Uterus (tissue), 4 donors: ENCODE measurements around the gene GSX1. TPM values are rescaled to one million over a fixed set of nuclear protein-coding genes. Genes with fewer than 3 reads are reported as not detected.

Experiments used
- DNase-seq, 2 donors: peaks; one replicate each; pipeline ENCODE4 v3.0.0-alpha.2; 2019 to 2020
- H3K27ac ChIP-seq, 2 donors: fragments of 200-600 bp; sonication (generic); 1 replicate in 1 of 2; 2 replicates in 1 of 2; pipeline ENCODE4 v1.5.1; 2016 to 2018
- H3K27me3 ChIP-seq, 2 donors: fragments of 200-600 bp; sonication (generic); one replicate each; pipeline ENCODE4 v1.5.1; 2018 to 2019; ENCODE audit warnings: control low read depth in 1 of 2
- H3K36me3 ChIP-seq, 2 donors: fragments of 200-600 bp; sonication (generic); one replicate each; pipeline ENCODE4 v1.5.1; 2019; ENCODE audit warnings: control low read depth in 1 of 2
- H3K4me1 ChIP-seq, 2 donors: fragments of 200-600 bp; sonication (generic); one replicate each; pipeline ENCODE4 v1.5.1; 2018 to 2019; ENCODE audit warnings: control low read depth in 1 of 2
- H3K4me3 ChIP-seq, 2 donors: fragments of 200-600 bp; sonication (generic); 1 replicate in 1 of 2; 2 replicates in 1 of 2; pipeline ENCODE4 v1.5.1; 2018 to 2019; ENCODE audit warnings: mild to moderate bottlenecking in 1 of 2
- H3K9me3 ChIP-seq, 2 donors: fragments of 200-600 bp; sonication (generic); one replicate each; pipeline ENCODE4 v1.5.1; 2019; ENCODE audit warnings: control low read depth in 1 of 2
- POLR2A ChIP-seq, 2 donors: fragments of 450-650 bp; IDR thresholded peaks; one replicate each; pipeline ENCODE4 v1.6.1; 2016; ENCODE audit warnings: antibody characterized with exemption in 2 of 2, mild to moderate bottlenecking in 1 of 2, moderate library complexity in 1 of 2
- intact Hi-C: fragments of 100-400 bp; cut with DNase I; formaldehyde crosslinking; loops from one replicate; pipeline ENCODE4 v1.15.1; 2023; ENCODE audit warnings: low total_unique reads
- total RNA-seq, 4 donors: library from RNA; depleted of rRNA in 3 of 4; stranded (reverse); fragments of >200 nt in 3 of 4; gene quantifications; one replicate each; pipeline versions ENCODE4 v1.1.0 to v1.2.4, GENCODE V29; 2014 to 2023
- TF ChIP-seq, protein P1 (sequence below), 4 experiments: fragments of 200-600 bp in 2 of 4; fragments of 450-650 bp in 2 of 4; sonication (generic) in 2 of 4; IDR thresholded peaks; one replicate each; pipeline ENCODE4 v1.5.1; 2016 to 2019; ENCODE audit warnings: antibody characterized with exemption in 4 of 4, mild to moderate bottlenecking in 2 of 4, moderate library complexity in 1 of 4
- donor health status: DM: yes; HTN: yes; CAD: no.

GSX1 gene
- total RNA-seq, 4 donors from 2014 or later: not detected

DNA sequence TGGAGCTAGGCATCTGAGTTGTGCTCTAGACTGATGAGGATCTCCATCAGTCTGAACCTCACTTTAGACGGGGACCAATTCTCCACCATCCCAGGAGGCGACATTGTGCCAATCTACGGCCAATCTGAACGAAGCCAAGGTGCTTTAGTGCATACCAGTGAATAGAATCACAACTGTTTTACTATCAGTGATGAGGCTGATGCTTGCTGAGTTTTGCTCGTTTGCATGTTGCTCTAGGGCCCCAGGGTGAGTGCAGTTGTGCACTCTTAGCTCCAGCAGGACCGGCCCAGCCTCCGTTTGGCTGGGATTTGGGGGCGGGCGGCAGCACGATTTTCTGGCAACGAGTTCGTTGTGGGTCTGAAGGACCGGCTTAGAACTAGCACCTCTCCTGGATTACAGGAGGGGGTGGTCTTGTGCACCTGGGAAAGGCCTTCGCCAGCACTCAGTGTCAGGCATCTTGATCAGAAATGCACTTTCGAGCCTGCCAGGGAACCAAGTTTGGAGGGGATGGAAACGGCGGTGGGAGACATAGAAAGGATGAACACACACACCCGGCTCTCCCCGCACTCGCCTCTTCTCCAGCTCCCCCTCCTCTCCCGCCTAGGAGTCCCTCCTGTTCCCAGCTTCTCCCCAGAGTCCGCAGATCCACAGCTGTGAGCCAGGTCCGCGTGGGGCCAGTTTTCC is 4.4 kb downstream of the GSX1 start:
- DNase-seq: no peak
- TF ChIP-seq POLR2A (IDR thresholded peaks at IDR 0.05): no peak
- TF ChIP-seq, protein P1, sequence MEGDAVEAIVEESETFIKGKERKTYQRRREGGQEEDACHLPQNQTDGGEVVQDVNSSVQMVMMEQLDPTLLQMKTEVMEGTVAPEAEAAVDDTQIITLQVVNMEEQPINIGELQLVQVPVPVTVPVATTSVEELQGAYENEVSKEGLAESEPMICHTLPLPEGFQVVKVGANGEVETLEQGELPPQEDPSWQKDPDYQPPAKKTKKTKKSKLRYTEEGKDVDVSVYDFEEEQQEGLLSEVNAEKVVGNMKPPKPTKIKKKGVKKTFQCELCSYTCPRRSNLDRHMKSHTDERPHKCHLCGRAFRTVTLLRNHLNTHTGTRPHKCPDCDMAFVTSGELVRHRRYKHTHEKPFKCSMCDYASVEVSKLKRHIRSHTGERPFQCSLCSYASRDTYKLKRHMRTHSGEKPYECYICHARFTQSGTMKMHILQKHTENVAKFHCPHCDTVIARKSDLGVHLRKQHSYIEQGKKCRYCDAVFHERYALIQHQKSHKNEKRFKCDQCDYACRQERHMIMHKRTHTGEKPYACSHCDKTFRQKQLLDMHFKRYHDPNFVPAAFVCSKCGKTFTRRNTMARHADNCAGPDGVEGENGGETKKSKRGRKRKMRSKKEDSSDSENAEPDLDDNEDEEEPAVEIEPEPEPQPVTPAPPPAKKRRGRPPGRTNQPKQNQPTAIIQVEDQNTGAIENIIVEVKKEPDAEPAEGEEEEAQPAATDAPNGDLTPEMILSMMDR (IDR thresholded peaks at IDR 0.05): no peak
- H3K27ac ChIP-seq: no peak overlapping the region
- H3K36me3 ChIP-seq: no peaks in the 10 kb centered on the region
- H3K9me3 ChIP-seq: no peaks in the 10 kb centered on the region
- H3K27me3 ChIP-seq: peaks cover 15 to 57% of the 10 kb centered on the region in 2 donors
- H3K4me1 ChIP-seq: peaks cover 0 to 4% of the 10 kb centered on the region in 2 donors
- intact Hi-C loops: no loop called here
- H3K4me3 ChIP-seq: no peak overlapping the region

DNA sequence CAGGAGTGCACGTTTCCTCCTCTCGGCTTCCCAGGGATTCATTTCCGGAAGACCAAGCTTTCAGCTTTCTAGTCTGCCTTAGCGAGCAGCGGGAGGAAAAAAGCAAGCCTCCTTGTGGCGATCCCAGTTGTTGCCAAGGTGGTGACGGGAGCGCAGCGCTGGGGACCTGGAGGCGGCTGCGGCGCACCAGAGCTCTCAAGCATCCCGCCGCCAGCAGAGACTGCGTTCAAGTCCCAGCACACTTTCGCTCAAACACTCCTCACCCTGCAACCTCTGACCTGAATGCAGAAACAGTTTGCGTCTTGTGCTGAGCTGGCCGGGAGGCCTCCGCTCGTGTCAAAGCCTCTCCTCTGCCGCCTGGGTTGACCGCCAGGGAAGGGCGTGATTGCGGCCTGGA is 4.9 kb downstream of the GSX1 start:
- intact Hi-C loops: no loop called here
- H3K27me3 ChIP-seq: peaks cover 10 to 51% of the 10 kb centered on the region in 2 donors
- no peak for DNase-seq
- no peak overlapping the region for H3K4me3 ChIP-seq
- TF ChIP-seq, protein P1 (IDR thresholded peaks at IDR 0.05): no peak
- TF ChIP-seq POLR2A (IDR thresholded peaks at IDR 0.05): no peak
- H3K27ac ChIP-seq: no peak overlapping the region
- peaks cover 0 to 4% of the 10 kb centered on the region in 2 donors for H3K4me1 ChIP-seq
- H3K36me3 ChIP-seq: no peaks in the 10 kb centered on the region
- no peaks in the 10 kb centered on the region for H3K9me3 ChIP-seq

DNA sequence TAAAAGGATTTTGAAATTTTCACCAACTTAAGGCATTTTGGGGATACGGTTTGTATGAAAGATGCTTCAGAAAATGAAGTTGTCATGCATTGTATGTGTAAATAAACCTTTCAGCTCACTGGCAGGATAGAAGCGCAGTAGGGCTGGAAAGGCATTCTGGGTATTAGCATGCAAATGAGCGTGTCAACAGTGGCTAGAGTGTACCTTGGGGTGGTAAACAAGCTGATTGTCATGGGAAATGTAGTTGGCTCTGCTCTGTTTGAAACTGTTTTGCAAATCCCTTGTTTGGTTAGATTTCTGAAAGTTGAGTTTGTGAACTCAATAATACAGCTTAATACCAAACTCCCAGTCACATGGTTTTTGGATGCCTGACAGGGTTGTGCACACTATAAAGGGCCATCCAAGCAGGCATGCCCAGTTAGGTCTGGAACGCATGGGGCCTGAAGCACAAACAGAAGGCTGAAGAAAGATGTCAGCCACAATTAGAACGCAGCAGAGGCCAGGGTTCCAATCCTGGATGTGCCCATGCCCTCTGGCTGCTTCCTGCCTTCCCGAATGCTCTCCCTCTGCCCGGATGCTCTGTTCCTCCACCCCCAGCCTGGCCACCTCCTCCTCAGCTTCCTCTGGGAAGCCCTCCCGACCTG is 14.6 kb downstream of the GSX1 start:
- Histone ChIP-seq H3K27me3 (peaks cover 0 to 5% of the 10 kb centered on the region in 2 donors), H3K27ac (no peak overlapping the region), H3K36me3 (no peaks in the 10 kb centered on the region), H3K4me3 (no peak overlapping the region), H3K9me3 (no peaks in the 10 kb centered on the region), H3K4me1 (no peaks in the 10 kb centered on the region)
- no peak for DNase-seq
- no peak for TF ChIP-seq POLR2A (IDR thresholded peaks at IDR 0.05)
- TF ChIP-seq, protein P1 (IDR thresholded peaks at IDR 0.05): no peak
- intact Hi-C loops: no loop called here

DNA sequence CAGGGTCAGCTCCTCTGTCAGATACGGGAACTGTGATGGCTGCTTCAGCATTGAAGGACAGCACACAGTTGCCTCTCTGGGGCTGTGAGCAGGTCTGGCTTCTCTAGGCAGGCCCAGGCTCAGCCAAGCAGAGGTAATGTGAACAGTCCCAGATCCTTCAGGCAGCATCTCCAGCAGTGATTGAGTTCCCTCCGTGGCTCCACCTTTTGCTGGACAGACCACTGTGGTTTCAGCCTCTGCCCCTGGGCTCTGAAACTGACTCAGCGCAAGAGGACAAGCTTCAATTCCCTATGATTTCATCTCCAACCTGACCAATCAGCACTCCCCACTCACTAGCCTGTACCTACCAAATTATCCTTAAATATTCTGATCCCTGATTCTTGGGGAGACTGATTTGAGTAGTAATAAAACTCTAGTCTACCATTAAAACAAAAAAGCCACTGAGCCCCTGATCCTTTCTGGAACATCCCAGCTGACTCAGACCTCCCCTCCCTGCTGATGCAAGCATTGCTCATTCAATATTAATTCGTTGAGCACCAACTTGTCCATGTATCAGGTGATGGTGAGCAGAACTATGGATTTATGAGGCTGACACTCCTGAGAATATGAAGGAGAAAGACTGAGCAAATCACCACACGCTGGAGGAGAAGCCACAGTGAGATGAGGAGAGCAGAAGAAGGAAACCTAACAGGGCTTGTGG is 16.7 kb downstream of the GSX1 start:
- DNase-seq: no peak
- TF ChIP-seq, protein P1 (IDR thresholded peaks at IDR 0.05): no peak
- no peak for TF ChIP-seq POLR2A (IDR thresholded peaks at IDR 0.05)
- Histone ChIP-seq H3K27ac (no peak overlapping the region), H3K36me3 (no peaks in the 10 kb centered on the region), H3K4me3 (no peak overlapping the region), H3K27me3 (peaks cover 0 to 5% of the 10 kb centered on the region in 2 donors), H3K4me1 (no peaks in the 10 kb centered on the region), H3K9me3 (no peaks in the 10 kb centered on the region)
- intact Hi-C loops: no loop called here

DNA sequence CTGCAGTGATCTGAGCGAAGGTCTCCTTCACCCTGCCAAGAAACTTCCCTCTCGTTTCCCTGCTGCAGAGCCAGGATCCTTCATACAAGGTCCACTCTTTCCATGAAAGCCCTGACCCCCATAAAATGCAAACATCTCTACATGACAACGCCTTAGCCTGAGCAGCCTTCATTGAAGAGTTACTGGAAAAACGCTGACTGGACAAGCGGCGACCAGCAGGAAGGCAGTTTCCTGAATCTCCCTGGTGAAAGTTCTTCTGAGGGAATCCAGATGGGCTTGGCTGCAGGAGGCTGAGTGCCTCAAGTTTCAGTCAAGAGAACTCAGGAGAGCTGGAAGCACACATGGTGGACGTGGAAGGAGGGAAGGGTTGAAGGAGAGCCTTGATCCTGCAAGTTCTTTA is 17.7 kb downstream of the GSX1 start:
- TF ChIP-seq, protein P1 (IDR thresholded peaks at IDR 0.05): no peak
- TF ChIP-seq POLR2A (IDR thresholded peaks at IDR 0.05): no peak
- H3K4me1 ChIP-seq: no peaks in the 10 kb centered on the region
- no peaks in the 10 kb centered on the region for H3K9me3 ChIP-seq
- H3K36me3 ChIP-seq: no peaks in the 10 kb centered on the region
- intact Hi-C loops: no loop called here
- DNase-seq: no peak
- H3K27ac ChIP-seq: no peak overlapping the region
- H3K4me3 ChIP-seq: no peak overlapping the region
- no peaks in the 10 kb centered on the region for H3K27me3 ChIP-seq
